Measurements from ENCODE around the gene USP26.

Gene USP26

DNA sequence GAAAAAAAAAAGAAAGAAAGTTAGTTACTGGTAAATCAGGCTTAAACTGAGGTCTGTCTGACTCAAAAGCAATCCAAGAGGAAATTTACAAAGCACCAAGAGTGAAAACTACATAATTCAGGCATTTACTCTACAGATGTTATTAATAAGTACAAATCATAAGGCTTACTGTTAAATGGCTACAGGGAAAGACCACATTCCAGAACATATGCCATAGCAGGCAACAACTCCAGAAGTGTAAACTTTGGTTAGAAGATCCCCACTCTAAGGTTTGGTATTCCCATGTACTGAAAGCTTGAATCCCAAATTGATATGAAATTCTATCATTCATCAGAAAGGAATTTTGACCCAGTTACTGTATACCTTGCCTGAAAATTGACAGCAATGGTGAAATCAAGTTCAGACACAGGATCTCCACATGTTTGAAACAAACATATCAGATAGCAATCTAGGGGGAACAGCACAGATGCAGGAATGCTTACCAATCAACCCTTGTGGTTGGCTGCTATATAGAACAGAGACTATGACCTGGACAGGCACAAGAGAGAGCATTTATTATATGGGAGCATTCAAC lies 6.6 kb downstream of the USP26 start:
- TF ChIP-seq TEAD4 (IDR thresholded peaks at IDR 0.05) (no peak), EGR1 (IDR thresholded peaks at IDR 0.05) (no peak), YY1 (IDR thresholded peaks at IDR 0.05; ENCODE audit: low read depth) (no peak), ZBTB7A (IDR thresholded peaks at IDR 0.05; ENCODE audit: low read depth) (no peak), TCF12 (IDR thresholded peaks at IDR 0.05; ENCODE audit: low read depth) (no peak), FOXM1 (IDR thresholded peaks at IDR 0.05; ENCODE audit: borderline replicate concordance, low read depth) (no peak), TAF1 (IDR thresholded peaks at IDR 0.05; ENCODE audit: low read depth) (no peak), CEBPB (IDR thresholded peaks at IDR 0.05) (no peak), CREB1 (IDR thresholded peaks at IDR 0.05; ENCODE audit: low read depth) (no peak), EP300 (IDR thresholded peaks at IDR 0.05; ENCODE audit: borderline replicate concordance) (no peak), NFIC (IDR thresholded peaks at IDR 0.05) (no peak), RAD21 (IDR thresholded peaks at IDR 0.05; ENCODE audit: low read depth) (no peak)
- TF ChIP-seq, protein P1, sequence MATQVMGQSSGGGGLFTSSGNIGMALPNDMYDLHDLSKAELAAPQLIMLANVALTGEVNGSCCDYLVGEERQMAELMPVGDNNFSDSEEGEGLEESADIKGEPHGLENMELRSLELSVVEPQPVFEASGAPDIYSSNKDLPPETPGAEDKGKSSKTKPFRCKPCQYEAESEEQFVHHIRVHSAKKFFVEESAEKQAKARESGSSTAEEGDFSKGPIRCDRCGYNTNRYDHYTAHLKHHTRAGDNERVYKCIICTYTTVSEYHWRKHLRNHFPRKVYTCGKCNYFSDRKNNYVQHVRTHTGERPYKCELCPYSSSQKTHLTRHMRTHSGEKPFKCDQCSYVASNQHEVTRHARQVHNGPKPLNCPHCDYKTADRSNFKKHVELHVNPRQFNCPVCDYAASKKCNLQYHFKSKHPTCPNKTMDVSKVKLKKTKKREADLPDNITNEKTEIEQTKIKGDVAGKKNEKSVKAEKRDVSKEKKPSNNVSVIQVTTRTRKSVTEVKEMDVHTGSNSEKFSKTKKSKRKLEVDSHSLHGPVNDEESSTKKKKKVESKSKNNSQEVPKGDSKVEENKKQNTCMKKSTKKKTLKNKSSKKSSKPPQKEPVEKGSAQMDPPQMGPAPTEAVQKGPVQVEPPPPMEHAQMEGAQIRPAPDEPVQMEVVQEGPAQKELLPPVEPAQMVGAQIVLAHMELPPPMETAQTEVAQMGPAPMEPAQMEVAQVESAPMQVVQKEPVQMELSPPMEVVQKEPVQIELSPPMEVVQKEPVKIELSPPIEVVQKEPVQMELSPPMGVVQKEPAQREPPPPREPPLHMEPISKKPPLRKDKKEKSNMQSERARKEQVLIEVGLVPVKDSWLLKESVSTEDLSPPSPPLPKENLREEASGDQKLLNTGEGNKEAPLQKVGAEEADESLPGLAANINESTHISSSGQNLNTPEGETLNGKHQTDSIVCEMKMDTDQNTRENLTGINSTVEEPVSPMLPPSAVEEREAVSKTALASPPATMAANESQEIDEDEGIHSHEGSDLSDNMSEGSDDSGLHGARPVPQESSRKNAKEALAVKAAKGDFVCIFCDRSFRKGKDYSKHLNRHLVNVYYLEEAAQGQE (IDR thresholded peaks at IDR 0.05; ENCODE audit: low read depth), result no peak
- TF ChIP-seq, protein P2, sequence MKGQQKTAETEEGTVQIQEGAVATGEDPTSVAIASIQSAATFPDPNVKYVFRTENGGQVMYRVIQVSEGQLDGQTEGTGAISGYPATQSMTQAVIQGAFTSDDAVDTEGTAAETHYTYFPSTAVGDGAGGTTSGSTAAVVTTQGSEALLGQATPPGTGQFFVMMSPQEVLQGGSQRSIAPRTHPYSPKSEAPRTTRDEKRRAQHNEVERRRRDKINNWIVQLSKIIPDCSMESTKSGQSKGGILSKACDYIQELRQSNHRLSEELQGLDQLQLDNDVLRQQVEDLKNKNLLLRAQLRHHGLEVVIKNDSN (IDR thresholded peaks at IDR 0.05), result no peak
- TF ChIP-seq, protein P3, sequence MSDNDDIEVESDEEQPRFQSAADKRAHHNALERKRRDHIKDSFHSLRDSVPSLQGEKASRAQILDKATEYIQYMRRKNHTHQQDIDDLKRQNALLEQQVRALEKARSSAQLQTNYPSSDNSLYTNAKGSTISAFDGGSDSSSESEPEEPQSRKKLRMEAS (IDR thresholded peaks at IDR 0.05), result no peak

DNA sequence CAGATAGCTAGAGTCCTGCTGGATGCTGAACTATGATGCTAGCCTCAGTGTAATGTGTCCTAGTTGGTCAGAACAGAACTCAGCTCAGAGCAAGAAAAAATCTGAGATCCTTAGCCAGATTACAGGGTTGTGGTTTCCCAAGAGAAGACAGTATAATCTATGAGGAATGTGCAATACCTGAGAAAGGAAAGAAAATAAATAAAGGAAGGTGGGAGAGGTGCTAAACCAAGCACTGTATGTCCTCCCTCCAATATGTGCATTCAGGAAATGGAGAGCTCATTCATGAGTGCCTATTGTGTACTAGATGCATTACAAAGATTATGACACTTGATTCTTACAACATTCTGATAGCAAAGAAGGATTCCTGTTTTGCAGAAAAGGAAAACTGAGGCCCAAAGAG lies 7.5 kb downstream of the USP26 start:
- no peak for TF ChIP-seq EGR1 (IDR thresholded peaks at IDR 0.05)
- TF ChIP-seq, protein P3 (IDR thresholded peaks at IDR 0.05), result no peak
- TF ChIP-seq NFIC (IDR thresholded peaks at IDR 0.05), result no peak
- TF ChIP-seq, protein P1 (IDR thresholded peaks at IDR 0.05; ENCODE audit: low read depth), result no peak
- TF ChIP-seq TAF1 (IDR thresholded peaks at IDR 0.05; ENCODE audit: low read depth), result no peak
- TF ChIP-seq CREB1 (IDR thresholded peaks at IDR 0.05; ENCODE audit: low read depth), result no peak
- no peak for TF ChIP-seq TCF12 (IDR thresholded peaks at IDR 0.05; ENCODE audit: low read depth)
- TF ChIP-seq, protein P2 (IDR thresholded peaks at IDR 0.05), result no peak
- TF ChIP-seq CEBPB (IDR thresholded peaks at IDR 0.05), result no peak
- TF ChIP-seq TEAD4 (IDR thresholded peaks at IDR 0.05), result no peak
- no peak for TF ChIP-seq RAD21 (IDR thresholded peaks at IDR 0.05; ENCODE audit: low read depth)
- TF ChIP-seq FOXM1 (IDR thresholded peaks at IDR 0.05; ENCODE audit: borderline replicate concordance, low read depth), result no peak
- no peak for TF ChIP-seq ZBTB7A (IDR thresholded peaks at IDR 0.05; ENCODE audit: low read depth)
- TF ChIP-seq EP300 (IDR thresholded peaks at IDR 0.05; ENCODE audit: borderline replicate concordance), result no peak
- TF ChIP-seq YY1 (IDR thresholded peaks at IDR 0.05; ENCODE audit: low read depth), result no peak

DNA sequence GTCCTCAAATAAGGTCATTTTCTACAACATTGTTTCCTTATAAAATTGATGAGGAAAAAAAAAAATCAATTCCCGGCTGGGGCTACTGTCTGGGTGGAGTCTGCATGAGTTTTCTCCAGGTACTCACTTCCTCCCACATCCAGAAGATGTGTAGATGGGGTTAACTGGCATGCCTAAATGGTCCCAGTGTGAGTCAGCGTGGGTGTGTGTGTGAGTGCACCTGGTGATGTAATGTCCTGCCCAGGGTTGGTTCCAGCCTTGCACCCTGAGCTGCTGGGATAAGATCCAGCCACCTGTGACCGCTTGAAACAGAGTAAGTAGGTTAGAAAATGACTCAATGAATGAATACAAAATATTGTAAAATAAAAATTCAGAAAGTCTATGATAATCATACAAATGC lies 11.1 kb downstream of the USP26 start:
- TF ChIP-seq TEAD4 (IDR thresholded peaks at IDR 0.05) (peak; percentile 42; the same call in 1 of the 2 replicates), CREB1 (IDR thresholded peaks at IDR 0.05; ENCODE audit: low read depth) (no peak), EP300 (IDR thresholded peaks at IDR 0.05; ENCODE audit: borderline replicate concordance) (peak; percentile 17; the same call in 1 of the 2 replicates), EGR1 (IDR thresholded peaks at IDR 0.05) (peak; percentile 64), CEBPB (IDR thresholded peaks at IDR 0.05) (peak; percentile 41; the same call in 1 of the 2 replicates), NFIC (IDR thresholded peaks at IDR 0.05) (0 out of 2 replicates have a peak, but pooled peaks have one; percentile 28)
- TF ChIP-seq, protein P2 (IDR thresholded peaks at IDR 0.05), result no peak

DNA sequence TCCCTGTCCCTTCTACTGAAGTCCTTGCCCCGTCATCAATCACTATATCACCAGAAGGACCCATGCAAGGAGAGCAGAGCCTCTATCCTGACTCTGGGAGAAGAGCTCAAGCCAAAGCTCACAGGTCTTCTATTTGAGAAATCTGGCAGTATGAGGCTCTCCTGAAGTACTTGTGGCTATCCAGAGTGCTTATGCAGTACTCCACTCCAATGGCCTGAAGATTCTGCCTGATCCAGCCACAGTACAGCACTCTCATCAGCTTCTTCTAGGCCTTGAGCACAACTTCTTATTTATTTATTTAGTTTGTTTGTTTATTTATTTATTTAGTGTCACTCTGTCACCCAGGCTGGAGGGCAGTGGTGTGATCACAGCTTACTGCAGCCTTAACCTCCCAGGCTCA lies 13.0 kb downstream of the USP26 start:
- TF ChIP-seq TAF1 (IDR thresholded peaks at IDR 0.05; ENCODE audit: low read depth), result no peak
- no peak for TF ChIP-seq RAD21 (IDR thresholded peaks at IDR 0.05; ENCODE audit: low read depth)
- TF ChIP-seq NFIC (IDR thresholded peaks at IDR 0.05), result no peak
- no peak for TF ChIP-seq CREB1 (IDR thresholded peaks at IDR 0.05; ENCODE audit: low read depth)
- TF ChIP-seq, protein P1 (IDR thresholded peaks at IDR 0.05; ENCODE audit: low read depth), result no peak
- no peak for TF ChIP-seq EP300 (IDR thresholded peaks at IDR 0.05; ENCODE audit: borderline replicate concordance)
- no peak for TF ChIP-seq ZBTB7A (IDR thresholded peaks at IDR 0.05; ENCODE audit: low read depth)
- TF ChIP-seq TCF12 (IDR thresholded peaks at IDR 0.05; ENCODE audit: low read depth), result no peak
- no peak for TF ChIP-seq TEAD4 (IDR thresholded peaks at IDR 0.05)
- TF ChIP-seq EGR1 (IDR thresholded peaks at IDR 0.05), result no peak
